NB4 (cell line): Measurements from ENCODE around the gene MAN2B2.

ENCODE experiments used
- CTCF ChIP-seq: IDR thresholded peaks from one replicate; pipeline ENCODE4 v1.5.1; 2012; ENCODE audit warnings: low read depth, low read length
- MAX ChIP-seq: IDR thresholded peaks from 2 replicates; pipeline ENCODE4 v1.6.1; 2011; ENCODE audit warnings: low read depth, low read length

- TF ChIP-seq CTCF (no peak), MAX (no peak)
Observed at GRCh38 chr4:6668391-6668790, 93.4 kb downstream of the MAN2B2 start.
